GM12892 (cell line): Measurements from ENCODE around the gene TNRC6C.

Experiments used
- POLR2A ChIP-seq: IDR thresholded peaks from 2 replicates; pipeline ENCODE4 v1.6.1; 2011; ENCODE audit warnings: low read depth, low read length, control low read depth
- TAF1 ChIP-seq: IDR thresholded peaks from 2 replicates; pipeline ENCODE4 v1.6.1; 2011; ENCODE audit warnings: low read depth, mild to moderate bottlenecking, control low read depth, low read length, borderline replicate concordance

GRCh38 chr17:78058581-78058980 lies 100.1 kb downstream of the TNRC6C start:
- TF ChIP-seq POLR2A: no peak
- no peak for TF ChIP-seq TAF1
